GM21786 (cell line): ENCODE results near the gene UST.
"Not testable (repeated sequence)": the region's sequence is repeated elsewhere in the genome, so short reads cannot be mapped to it uniquely, and the experiment has no call there.

Experiments
- ATAC-seq: cut with Tn5 transposase; IDR thresholded peaks from one replicate; pipeline ENCODE4 v1.9.1; 2021; ENCODE audit not compliant: unreplicated experiment

Gene UST

DNA sequence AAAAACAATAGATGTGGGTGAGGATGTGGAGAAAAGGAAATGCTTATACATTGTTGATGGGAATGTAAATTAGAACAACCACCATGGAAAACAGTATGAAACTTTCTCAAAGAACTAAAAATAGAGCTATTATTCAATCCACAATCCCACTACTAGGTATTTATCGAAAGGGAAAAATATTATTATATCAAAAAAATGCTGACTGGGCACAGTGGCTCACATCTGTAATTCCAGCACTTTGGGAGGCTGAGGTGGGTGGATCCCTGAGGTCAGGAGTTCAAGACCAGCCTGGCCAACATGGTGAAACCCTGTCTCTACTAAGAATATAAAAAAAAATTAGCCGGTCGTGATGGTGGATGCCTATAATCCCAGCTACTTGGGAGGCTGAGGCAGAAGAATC, 357.1 kb downstream of the UST start:
- ATAC-seq, result not testable (repeated sequence)

DNA sequence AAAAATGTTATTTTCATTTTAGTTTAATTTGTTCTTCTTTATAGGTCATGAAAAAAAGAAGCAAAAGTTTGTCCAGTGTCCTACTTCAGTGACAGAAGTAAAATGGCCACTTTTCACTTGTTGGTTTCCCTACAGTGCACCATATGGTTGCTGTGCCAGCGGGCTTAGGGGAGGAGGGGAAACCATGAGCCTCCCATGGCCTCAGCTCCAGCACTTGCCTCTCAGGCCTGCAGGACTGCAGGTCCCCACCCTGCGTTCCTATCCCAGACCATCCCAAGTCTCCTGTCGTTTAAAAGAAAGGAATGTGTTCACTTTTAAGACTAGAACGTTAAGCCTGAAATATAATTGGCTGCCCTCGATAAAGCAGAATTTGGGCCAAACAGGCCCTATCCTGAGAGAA, 360.7 kb downstream of the UST start:
- ATAC-seq, result no peak

DNA sequence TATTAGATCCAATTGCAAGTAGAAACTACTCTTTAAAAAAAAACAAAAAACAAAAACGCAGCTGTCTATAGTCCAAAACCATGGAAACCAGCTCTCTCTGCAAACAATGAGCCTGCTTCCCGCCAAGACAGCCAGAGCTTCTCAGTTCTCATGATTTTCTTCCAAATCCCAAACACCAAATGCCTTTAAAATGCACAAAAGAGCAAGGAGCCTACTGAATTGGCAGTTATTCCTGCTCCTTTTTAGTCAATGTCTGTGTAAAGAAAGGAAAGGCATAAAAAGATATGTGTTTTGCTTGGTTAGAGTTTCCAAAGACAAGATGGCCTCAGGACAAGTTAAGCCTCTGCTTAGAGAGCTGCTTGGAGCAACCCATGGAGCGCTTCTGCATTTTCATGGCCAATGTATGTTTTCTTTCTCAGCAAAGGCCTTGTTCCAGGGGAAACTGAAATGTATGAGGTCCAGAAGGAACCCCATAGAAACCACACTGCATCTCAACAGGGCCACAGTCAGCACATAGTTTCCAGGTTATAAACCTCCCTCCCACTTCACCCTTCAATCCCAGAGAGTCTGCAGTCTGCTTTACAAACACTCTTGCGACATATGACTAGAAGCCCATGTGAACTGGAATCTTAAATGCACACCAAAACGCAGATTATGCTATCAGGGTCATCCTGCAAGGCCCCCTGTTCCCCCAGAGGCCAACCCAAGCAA, 361.4 kb downstream of the UST start:
- no peak for ATAC-seq

DNA sequence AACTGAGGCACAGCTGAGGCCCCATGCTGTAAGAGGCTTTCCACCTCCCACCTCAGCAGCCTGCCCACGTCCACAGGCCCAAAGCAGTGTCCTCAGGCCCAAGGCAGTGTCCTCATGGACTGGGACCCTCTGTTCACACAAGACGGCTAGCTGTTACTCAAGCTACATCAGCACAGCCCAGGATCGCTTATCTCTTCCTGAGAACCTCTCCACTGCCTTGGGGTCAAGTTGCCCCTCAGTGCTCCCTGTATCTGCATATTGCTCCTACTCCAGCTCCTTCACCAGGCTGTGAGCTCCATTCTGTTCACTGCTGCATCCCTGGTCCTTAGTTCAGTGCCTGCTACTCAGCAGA, 361.9 kb downstream of the UST start:
- ATAC-seq, result no peak

DNA sequence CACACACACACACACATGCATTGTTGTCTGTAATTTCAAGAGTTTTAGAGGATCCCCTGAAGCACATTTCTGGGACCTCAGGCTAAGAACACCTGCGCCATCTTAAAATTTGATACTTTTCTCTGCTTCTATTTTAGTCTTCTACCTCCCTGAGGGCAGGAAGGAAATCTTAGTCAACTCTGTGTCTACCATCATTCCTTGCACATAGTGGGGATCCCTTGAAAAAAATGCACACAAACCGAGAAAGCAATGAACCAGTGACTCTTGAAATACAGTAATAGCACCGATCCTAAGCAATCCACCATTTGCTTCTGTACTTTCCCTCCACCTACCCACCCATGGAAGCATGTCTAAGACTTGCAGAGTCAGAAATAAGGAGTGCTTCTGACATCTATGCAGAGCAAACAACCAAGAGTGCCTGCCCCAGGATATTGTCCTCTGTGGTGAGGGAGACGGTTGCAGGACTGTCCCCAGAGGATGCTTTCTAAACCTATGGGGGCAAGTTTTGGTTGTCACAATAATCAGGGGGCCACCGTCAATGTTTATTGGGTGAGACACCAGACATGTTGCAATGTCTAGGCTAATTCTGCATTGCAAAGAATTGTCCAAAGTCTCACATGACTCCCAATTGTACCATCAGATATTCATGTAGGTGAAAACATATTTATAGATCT, 362.7 kb downstream of the UST start:
- ATAC-seq, result no peak

DNA sequence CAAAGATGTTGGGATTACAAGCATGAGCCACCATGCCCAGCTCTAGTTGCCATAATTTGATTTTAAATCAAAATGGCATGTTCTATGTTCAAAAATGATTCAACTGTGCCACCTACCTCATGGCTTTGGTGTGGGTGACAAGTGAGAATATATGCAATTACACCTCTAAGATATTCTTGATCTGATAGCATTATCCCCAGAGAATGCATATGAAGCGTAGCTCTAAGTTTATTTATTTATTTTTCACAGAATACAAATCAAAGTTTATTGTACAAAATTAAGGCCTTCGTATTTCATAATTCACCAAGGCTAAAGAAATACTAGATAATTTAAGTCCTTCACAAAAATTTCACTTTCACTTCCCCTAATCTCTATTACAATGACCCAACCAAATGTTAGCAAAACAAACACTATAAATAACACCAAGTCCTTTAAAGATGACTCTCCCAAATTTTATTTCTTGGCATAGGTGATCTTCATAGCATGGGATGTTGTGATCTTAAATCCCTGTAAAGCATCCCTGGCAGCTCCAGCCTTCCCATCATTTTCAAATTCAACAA, 364.8 kb downstream of the UST start:
- ATAC-seq, result peak; percentile 37

DNA sequence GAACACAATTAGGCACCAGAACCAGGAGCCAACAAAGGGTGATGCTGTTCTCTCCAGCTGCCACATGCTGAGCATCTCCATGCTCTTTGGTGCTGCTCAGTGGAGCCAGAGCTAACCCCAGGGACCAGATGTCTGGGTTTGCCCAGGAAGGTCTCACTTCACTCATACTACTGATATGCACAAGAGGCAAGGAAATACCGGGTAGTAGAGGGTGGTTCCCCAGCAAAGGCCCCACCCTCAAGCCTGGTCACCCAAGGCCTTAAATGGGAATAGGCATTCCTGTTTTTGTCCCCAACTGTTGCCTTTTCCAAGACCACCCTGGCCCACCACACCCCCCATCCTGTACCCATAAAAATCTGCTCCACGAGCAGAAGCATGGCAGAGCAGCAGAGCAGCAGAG, 366.1 kb downstream of the UST start:
- peak; percentile 67 for ATAC-seq

DNA sequence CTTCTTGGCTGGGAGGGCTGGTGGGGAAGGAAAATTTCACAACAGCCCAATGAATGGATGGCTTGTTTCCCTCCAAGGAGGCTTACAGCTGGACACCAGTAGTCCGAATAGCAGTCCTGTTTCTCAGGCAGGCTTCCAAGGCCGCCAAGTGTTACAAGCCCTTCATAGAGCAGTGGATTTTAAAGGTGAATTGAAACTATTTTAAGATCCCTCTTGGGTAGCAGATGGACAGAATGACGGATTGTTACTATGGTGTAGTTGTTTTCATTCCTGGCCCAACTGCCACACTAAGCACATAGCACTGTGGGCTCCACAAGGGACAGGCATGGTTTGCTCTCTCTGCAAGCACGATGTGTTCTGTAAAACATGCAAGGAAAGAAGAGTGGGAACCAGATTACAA, 367.3 kb downstream of the UST start:
- ATAC-seq, result no peak

DNA sequence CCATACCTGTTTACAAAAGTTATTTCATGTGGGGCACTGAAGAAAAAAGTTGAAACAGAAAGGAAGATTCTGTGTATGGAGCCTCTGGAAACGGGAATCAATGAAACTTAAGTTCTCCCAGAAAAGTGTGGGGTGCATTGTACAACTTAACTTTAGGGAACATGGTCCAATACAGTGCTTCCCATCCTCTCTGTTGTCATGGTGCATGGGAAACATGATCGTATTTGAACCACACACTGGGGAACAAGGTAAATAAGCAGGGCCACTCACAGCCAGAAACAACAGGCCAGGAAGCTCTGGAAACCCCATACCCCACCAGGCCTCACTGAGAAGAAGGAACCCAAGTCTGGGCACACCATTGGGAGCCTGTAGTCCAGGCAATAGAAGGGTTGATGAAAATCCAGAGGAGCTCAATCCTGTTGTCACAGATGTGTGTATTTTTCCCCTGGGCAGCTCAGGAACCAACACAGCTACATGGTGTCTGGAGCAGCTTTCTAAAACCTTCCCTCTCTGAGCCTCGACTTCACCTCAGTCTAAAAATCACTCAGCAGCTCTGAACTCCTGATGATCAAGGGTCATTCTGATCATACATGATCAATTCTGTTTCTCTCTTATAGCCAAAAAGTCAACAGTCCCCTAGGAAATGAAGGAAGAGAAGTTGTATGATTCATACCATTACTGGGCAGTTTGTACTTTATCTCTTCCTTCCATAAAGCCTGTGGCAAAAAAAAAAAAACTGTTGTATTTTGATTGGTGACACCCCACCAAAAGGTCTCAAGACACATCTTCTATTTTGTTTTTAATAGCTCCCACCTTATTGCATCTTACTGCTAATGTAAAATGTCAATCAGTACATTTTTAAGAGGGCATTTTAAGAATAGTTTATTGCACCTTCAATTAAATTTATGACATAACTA, 372.2 kb downstream of the UST start:
- ATAC-seq, result no peak

DNA sequence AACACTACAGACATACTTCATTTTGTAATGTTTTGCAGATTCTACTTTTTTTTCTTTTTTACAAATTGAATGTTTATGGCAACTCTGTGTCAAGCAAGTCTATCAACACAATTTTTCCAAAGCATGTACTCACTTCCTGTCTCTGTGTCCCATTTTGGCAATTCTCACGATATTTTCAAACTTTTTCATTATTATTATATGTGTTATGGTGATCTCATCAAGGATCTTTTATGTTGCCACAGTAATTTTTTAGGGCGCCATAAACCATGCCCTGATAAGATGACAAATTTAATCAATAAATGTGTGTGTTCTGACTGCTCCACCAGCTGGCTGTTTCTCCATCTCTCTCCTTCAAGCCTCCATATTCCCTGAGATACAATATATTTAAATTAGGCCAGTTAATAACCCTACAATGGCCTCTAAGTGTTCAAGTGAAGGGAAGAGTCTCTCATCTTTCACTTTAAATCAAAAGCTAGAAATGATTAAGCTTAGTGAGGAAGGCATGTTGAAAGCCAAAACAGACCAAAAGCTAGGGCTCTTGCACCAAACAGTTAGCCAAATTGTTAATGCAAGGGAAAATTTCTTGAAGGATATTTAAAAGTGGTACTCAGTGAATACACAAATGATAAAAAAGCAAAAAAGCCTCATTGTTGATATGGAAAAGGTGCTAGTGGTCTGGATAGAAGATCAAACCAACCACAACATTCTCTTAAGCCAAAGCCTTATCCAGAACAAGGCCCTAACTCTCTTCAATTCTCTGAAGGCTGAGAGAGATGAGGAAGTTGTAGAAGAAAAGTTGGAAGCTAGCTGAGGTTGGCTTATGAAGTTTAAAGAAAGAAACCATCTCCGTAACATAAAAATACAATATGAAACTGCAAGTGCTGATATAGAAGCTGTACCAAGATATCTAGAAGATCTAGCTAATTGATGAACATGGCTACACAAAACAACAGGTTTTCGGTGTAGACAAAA, 376.3 kb downstream of the UST start:
- no peak for ATAC-seq

DNA sequence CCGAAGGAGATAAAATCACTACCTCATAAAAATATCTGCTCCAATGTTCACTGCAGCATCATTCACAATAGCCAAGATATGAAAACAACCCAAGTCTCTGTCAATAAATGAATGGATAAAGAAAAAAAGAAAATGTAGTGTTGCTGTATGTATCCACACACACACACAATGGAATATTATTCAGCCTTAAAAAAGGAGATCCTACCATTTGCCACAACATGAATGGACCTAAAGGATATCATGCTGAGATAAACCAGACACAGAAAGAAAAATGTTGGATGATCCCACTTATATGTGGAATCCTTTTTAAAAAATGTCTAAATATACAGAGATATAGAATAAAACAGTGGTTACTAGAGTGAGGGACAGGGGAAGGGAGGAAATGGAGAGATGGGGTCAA, 378.5 kb downstream of the UST start:
- ATAC-seq, result no peak
